GM12865 (cell line): ENCODE results near the gene KIF12.

Experiments
- DNase-seq: peaks from one replicate; pipeline ENCODE4 v3.0.0; 2010; ENCODE audit warnings: low read depth
- H3K4me3 ChIP-seq: 2 replicates; pipeline ENCODE4 v1.5.1; 2011; ENCODE audit warnings: mild to moderate bottlenecking, low read depth, low read length, control low read depth
- TF ChIP-seq, protein P1 (sequence below): IDR thresholded peaks from 2 replicates; pipeline ENCODE4 v1.5.1; 2011; ENCODE audit warnings: low read length, control low read depth, low read depth, inconsistent platforms; ENCODE audit not compliant: insufficient read depth; ENCODE audit errors: missing control alignments

KIF12 gene

DNA sequence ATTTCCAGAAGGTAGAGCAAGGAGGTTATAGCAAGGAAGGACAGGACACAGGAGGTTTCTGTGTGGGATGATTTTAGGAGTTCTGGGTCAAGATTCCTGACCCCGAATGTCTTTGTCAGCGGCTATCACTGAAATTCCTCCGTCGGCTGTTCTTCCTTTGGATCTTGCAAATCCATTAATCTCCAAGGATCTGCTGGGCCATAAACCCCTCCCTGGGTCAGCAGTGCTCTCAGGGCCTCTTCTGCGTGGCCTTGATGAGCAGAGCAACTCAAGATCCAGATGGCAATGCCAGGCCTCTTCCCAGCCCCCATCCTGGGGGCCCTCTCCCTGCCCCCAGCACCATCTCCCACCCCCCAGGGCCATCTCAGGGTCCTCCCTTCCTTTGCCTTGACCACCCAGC, 40.0 kb upstream of the KIF12 start:
- no peak overlapping the region for H3K4me3 ChIP-seq
- TF ChIP-seq, protein P1, sequence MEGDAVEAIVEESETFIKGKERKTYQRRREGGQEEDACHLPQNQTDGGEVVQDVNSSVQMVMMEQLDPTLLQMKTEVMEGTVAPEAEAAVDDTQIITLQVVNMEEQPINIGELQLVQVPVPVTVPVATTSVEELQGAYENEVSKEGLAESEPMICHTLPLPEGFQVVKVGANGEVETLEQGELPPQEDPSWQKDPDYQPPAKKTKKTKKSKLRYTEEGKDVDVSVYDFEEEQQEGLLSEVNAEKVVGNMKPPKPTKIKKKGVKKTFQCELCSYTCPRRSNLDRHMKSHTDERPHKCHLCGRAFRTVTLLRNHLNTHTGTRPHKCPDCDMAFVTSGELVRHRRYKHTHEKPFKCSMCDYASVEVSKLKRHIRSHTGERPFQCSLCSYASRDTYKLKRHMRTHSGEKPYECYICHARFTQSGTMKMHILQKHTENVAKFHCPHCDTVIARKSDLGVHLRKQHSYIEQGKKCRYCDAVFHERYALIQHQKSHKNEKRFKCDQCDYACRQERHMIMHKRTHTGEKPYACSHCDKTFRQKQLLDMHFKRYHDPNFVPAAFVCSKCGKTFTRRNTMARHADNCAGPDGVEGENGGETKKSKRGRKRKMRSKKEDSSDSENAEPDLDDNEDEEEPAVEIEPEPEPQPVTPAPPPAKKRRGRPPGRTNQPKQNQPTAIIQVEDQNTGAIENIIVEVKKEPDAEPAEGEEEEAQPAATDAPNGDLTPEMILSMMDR = no peak
- DNase-seq = no peak

- TF ChIP-seq, protein P1 = no peak
- DNase-seq = no peak
- no peak overlapping the region for H3K4me3 ChIP-seq
Observed at GRCh38 chr9:114138552-114138971, 39.5 kb upstream of the KIF12 start.

DNA sequence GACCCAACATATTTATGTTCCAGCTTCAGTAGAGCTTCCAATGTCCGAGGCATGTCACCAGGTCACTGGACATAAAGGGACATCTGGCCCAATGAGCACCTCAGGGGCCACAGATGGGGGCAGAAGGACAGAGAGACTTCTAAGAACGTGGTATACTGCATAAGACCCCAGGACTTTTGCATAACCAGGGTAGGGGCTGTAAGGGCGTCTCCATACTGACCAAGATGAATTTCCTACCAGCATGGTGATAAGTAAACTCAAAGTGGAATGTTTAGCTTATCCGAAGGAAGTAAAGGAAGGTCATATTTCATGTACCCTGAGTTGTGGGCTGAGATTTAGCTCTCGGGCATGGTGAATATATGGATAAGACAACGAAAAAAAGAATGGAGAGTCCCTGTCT, 38.7 kb upstream of the KIF12 start:
- no peak overlapping the region for H3K4me3 ChIP-seq
- TF ChIP-seq, protein P1 = no peak
- DNase-seq = no peak

GRCh38 chr9:114134827-114135396, 35.8 kb upstream of the KIF12 start:
- DNase-seq = no peak
- H3K4me3 ChIP-seq = no peak overlapping the region
- TF ChIP-seq, protein P1 = no peak

- no peak for DNase-seq
- H3K4me3 ChIP-seq = no peak overlapping the region
- TF ChIP-seq, protein P1 = no peak
Observed at GRCh38 chr9:114132550-114132918, 33.4 kb upstream of the KIF12 start.

- no peak overlapping the region for H3K4me3 ChIP-seq
- TF ChIP-seq, protein P1 = no peak
- DNase-seq = no peak
Observed at GRCh38 chr9:114131808-114132549, 32.9 kb upstream of the KIF12 start.
